HCT116 (cell line): ENCODE results near the gene EPHA2. TPM values are rescaled to one million over a fixed set of nuclear protein-coding genes. Genes with fewer than 3 reads are reported as not detected.

ENCODE experiments used
- ATAC-seq: fragments of 200-7000 bp; cut with Tn5 transposase; 2 replicates; pipeline ENCODE4 v1.9.1; 2020; ENCODE audit warnings: mild to moderate bottlenecking, moderate library complexity
- BruUV-seq: library from RNA; stranded (reverse); fragments of 400-500 nt; replicated peaks from 2 replicates; lab custom pipeline; 2021; lab: Mats Ljungman, UMichigan
- CTCF ChIA-PET: fragments of 300-600 bp; sonication (Branson Sonifier 250); formaldehyde crosslinking; loops from one replicate; lab custom pipeline; 2021; ENCODE audit warnings: antibody characterized with exemption; lab: Charles Lee
- POLR2A ChIA-PET: fragments of 300-600, 350-600 bp; sonication (Branson Sonifier 250); formaldehyde crosslinking; loops from one replicate; lab custom pipeline; 2021; ENCODE audit warnings: antibody characterized with exemption; lab: Charles Lee
- RAD21 ChIA-PET, 2 experiments: fragments of 300-600 bp; sonication (Branson Sonifier 250); formaldehyde crosslinking; loops; one replicate each; lab custom pipeline; 2023; ENCODE audit warnings: low total read pairs in 2 of 2; ENCODE audit not compliant: uncharacterized antibody in 2 of 2, unreplicated experiment in 2 of 2, low non-redundant PET in 1 of 2; lab: Charles Lee
- DNase-seq: peaks from one replicate; pipeline ENCODE4 v3.0.0-alpha.2; 2010; ENCODE audit warnings: low read depth, low spot score
- H2AFZ ChIP-seq: fragments of 200-600 bp; shearing (Covaris generic), sonication (generic); 2 replicates; pipeline ENCODE4 v1.6.1; 2017; ENCODE audit warnings: low read depth, mixed run types, mixed read lengths, antibody characterized with exemption, low read length; ENCODE audit not compliant: poor library complexity, severe bottlenecking
- H3K27ac ChIP-seq: 2 replicates; pipeline ENCODE4 v1.5.1; 2012; ENCODE audit warnings: low read depth, low read length
- H3K27me3 ChIP-seq: fragments of 200-600 bp; sonication (generic); 2 replicates; pipeline ENCODE4 v1.6.1; 2016; ENCODE audit warnings: mixed run types, low read length, mixed read lengths; ENCODE audit not compliant: insufficient read depth
- H3K36me3 ChIP-seq, 2 experiments: fragments of 200-500 bp in 1 of 2; fragments of 200-600 bp in 1 of 2; sonication (Bioruptor generic) in 1 of 2; sonication (generic) in 1 of 2; 2 replicates each; pipeline versions ENCODE4 v1.5.1 to v1.6.1; 2014 to 2016; ENCODE audit warnings: low read length in 2 of 2, inconsistent platforms in 1 of 2, mixed read lengths in 1 of 2, mixed run types in 1 of 2; ENCODE audit not compliant: insufficient read depth in 2 of 2, control insufficient read depth in 1 of 2
- H3K4me1 ChIP-seq, 2 experiments: fragments of 200-600 bp in 1 of 2; sonication (generic) in 1 of 2; 2 replicates each; pipeline versions ENCODE4 v1.5.1 to v1.6.1; 2012 to 2017; ENCODE audit warnings: low read length in 2 of 2, inconsistent platforms in 1 of 2, mild to moderate bottlenecking in 1 of 2, mixed read lengths in 1 of 2, mixed run types in 1 of 2, moderate library complexity in 1 of 2; ENCODE audit not compliant: insufficient read depth in 2 of 2, control insufficient read depth in 1 of 2
- H3K4me2 ChIP-seq: fragments of 200-600 bp; sonication (generic); 2 replicates; pipeline ENCODE4 v1.6.1; 2017; ENCODE audit warnings: mixed run types, low read length, mixed read lengths
- H3K4me3 ChIP-seq, 2 experiments: fragments of 200-600 bp in 1 of 2; sonication (generic) in 1 of 2; replicated peaks in 1 of 2; 2 replicates each; pipeline ENCODE4 v1.5.1; 2011 to 2016; ENCODE audit warnings: low read length in 2 of 2, control low read depth in 1 of 2, low read depth in 1 of 2, mild to moderate bottlenecking in 1 of 2, mixed read lengths in 1 of 2, mixed run types in 1 of 2
- H3K79me2 ChIP-seq: fragments of 200-600 bp; sonication (generic); 2 replicates; pipeline ENCODE4 v1.6.1; 2017; ENCODE audit warnings: mild to moderate bottlenecking, mixed run types, low read length, moderate library complexity, mixed read lengths; ENCODE audit not compliant: insufficient read depth
- H3K9ac ChIP-seq: fragments of 200-600 bp; sonication (generic); 2 replicates; pipeline ENCODE4 v1.6.1; 2016; ENCODE audit warnings: low read length, mixed read lengths
- H3K9me2 ChIP-seq: fragments of 200-600 bp; sonication (generic), shearing (Covaris generic); 2 replicates; pipeline ENCODE4 v1.6.1; 2017; ENCODE audit warnings: mixed run types, mild to moderate bottlenecking, moderate library complexity; ENCODE audit not compliant: insufficient read depth
- H3K9me3 ChIP-seq, 2 experiments: fragments of 200-500 bp in 1 of 2; fragments of 200-600 bp in 1 of 2; sonication (Bioruptor generic) in 1 of 2; sonication (generic) in 1 of 2; 2 replicates each; pipeline ENCODE4 v1.6.1; 2014 to 2017; ENCODE audit warnings: low read length in 2 of 2, mixed read lengths in 2 of 2, inconsistent platforms in 1 of 2, low read depth in 1 of 2, mild to moderate bottlenecking in 1 of 2, mixed run types in 1 of 2, moderate library complexity in 1 of 2; ENCODE audit not compliant: control insufficient read depth in 1 of 2, insufficient read depth in 1 of 2
- H4K20me1 ChIP-seq: fragments of 200-600 bp; sonication (generic), shearing (Covaris generic); 2 replicates; pipeline ENCODE4 v1.6.1; 2017; ENCODE audit warnings: mixed run types, mild to moderate bottlenecking, moderate library complexity; ENCODE audit not compliant: insufficient read depth
- ATF3 ChIP-seq: IDR thresholded peaks from 2 replicates; pipeline ENCODE4 v1.6.1; 2012
- CBX3 ChIP-seq: IDR thresholded peaks from 2 replicates; pipeline ENCODE4 v1.6.1; 2012; ENCODE audit warnings: low read depth
- CEBPB ChIP-seq: IDR thresholded peaks from 2 replicates; pipeline ENCODE4 v1.6.1; 2012; ENCODE audit warnings: low read depth
- EZH2phosphoT487 ChIP-seq: fragments of 200-600 bp; IDR thresholded peaks from 2 replicates; pipeline ENCODE4 v1.6.1; 2018; ENCODE audit warnings: antibody characterized with exemption, borderline replicate concordance
- FOSL1 ChIP-seq: IDR thresholded peaks from 2 replicates; pipeline ENCODE4 v1.6.1; 2012; ENCODE audit warnings: low read depth
- POLR2AphosphoS5 ChIP-seq: IDR thresholded peaks from 2 replicates; pipeline ENCODE4 v1.6.1; 2011; ENCODE audit warnings: mild to moderate bottlenecking, low read depth, low read length, moderate library complexity
- SIN3A ChIP-seq: IDR thresholded peaks from 2 replicates; pipeline ENCODE4 v1.6.1; 2012; ENCODE audit warnings: low read depth
- TCF7L2 ChIP-seq: IDR thresholded peaks from 2 replicates; pipeline ENCODE4 v1.7.0; 2011; ENCODE audit warnings: borderline replicate concordance, inconsistent platforms; ENCODE audit not compliant: insufficient read depth, insufficient read length; ENCODE audit errors: extremely low read depth
- YY1 ChIP-seq: IDR thresholded peaks from 2 replicates; pipeline ENCODE4 v1.6.1; 2011; ENCODE audit warnings: low read length, low read depth, moderate library complexity, mild to moderate bottlenecking; ENCODE audit not compliant: insufficient replicate concordance; ENCODE audit errors: extremely low read depth
- ZNF274 ChIP-seq: fragments of 200-500 bp; sonication (Bioruptor generic); IDR thresholded peaks from 2 replicates; pipeline ENCODE4 v1.6.1; 2014; ENCODE audit warnings: mild to moderate bottlenecking, low read depth, low read length, inconsistent platforms
- intact Hi-C: fragments of 100-400 bp; cut with micrococcal nuclease; formaldehyde crosslinking; loops from 2 replicates; pipeline ENCODE4 v1.10.0; 2022
- total RNA-seq: library from RNA; stranded (reverse); gene quantifications from one replicate; pipeline ENCODE4 v1.2.1, GENCODE V29; 2021; ENCODE audit not compliant: unreplicated experiment
- TF ChIP-seq, protein P1 (sequence below): IDR thresholded peaks from 2 replicates; pipeline ENCODE4 v1.6.1; 2012
- TF ChIP-seq, protein P2 (sequence below), 3 experiments: fragments of 200-600 bp in 1 of 3; sonication (generic) in 1 of 3; IDR thresholded peaks in 2 of 3; conservative IDR thresholded peaks in 1 of 3; 2 replicates each; pipeline ENCODE4 v1.5.1; 2012 to 2017; ENCODE audit warnings: low read depth in 2 of 3, low read length in 2 of 3, antibody characterized with exemption in 1 of 3, borderline replicate concordance in 1 of 3, control low read depth in 1 of 3, mild to moderate bottlenecking in 1 of 3, mixed read lengths in 1 of 3, mixed run types in 1 of 3, moderate library complexity in 1 of 3; ENCODE audit not compliant: insufficient read depth in 1 of 3

The EPHA2 gene
- total RNA-seq, 1 experiment from 2014 or later, result 164 TPM

DNA sequence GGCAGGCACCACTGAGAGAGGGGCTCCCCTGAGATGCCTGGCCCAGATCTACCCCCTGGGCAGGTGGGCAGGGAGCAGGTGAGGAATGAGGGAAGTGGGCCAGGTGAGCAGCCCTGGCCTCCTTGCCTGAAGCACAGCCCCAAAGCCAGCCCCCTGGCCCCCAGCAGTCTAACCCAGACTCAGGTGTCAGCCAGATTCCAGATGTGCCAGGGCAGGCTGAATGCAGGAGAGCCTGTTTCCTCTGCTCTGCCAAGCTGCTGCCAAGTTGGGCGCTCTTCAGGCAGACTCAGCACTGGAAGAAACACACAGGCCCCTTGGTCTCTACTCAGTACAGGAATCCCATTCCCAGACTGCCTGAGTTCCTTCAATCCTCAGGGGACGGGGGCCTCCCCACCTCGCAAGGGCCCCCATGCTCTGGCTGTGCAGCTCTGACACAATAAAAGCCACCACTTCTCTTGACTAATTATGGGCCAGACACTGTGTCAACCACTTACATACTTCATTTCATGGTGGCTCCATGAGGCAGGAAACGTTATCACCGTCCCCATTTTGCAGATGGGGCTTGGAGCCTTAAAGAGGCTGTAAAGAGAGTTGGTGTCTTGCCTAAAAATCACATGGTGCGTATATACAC lies 36.2 kb upstream of the EPHA2 start:
- TF ChIP-seq, protein P1, sequence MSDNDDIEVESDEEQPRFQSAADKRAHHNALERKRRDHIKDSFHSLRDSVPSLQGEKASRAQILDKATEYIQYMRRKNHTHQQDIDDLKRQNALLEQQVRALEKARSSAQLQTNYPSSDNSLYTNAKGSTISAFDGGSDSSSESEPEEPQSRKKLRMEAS, result no peak
- TF ChIP-seq, protein P2, sequence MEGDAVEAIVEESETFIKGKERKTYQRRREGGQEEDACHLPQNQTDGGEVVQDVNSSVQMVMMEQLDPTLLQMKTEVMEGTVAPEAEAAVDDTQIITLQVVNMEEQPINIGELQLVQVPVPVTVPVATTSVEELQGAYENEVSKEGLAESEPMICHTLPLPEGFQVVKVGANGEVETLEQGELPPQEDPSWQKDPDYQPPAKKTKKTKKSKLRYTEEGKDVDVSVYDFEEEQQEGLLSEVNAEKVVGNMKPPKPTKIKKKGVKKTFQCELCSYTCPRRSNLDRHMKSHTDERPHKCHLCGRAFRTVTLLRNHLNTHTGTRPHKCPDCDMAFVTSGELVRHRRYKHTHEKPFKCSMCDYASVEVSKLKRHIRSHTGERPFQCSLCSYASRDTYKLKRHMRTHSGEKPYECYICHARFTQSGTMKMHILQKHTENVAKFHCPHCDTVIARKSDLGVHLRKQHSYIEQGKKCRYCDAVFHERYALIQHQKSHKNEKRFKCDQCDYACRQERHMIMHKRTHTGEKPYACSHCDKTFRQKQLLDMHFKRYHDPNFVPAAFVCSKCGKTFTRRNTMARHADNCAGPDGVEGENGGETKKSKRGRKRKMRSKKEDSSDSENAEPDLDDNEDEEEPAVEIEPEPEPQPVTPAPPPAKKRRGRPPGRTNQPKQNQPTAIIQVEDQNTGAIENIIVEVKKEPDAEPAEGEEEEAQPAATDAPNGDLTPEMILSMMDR (IDR thresholded peaks at IDR 0.05 in 2 of 3, conservative IDR thresholded peaks at IDR 0.05 in 1 of 3; ENCODE audit: borderline replicate concordance in 1 of 3, insufficient read depth in 1 of 3, low read depth in 2 of 3, low read length in 2 of 3), result no peak
- TF ChIP-seq CBX3 (no peak), FOSL1 (no peak), SIN3A (no peak), ATF3 (no peak), YY1 (no peak), TCF7L2 (no peak), POLR2AphosphoS5 (no peak), ZNF274 (no peak), EZH2phosphoT487 (no peak), CEBPB (no peak)
- TF ChIP-seq, all 23 proteins: peak for 0
- DNase-seq (no peak), ATAC-seq (no peak)
- no peak overlapping the region for H3K9ac ChIP-seq
- no TSS peak for BruUV-seq
- peaks cover 21 to 32% of the 10 kb centered on the region in 2 experiments for H3K4me1 ChIP-seq
- POLR2A ChIA-PET, result no interaction called here
- CTCF ChIA-PET, result no interaction called here
- H4K20me1 ChIP-seq, result no peaks in the 10 kb centered on the region
- no peaks in the 10 kb centered on the region for H3K9me3 ChIP-seq
- RAD21 ChIA-PET, result no interaction called here
- H3K4me3 ChIP-seq, result no peak overlapping the region
- H3K27me3 ChIP-seq, result no peaks in the 10 kb centered on the region
- intact Hi-C loops, result no loop called here
- no peaks in the 10 kb centered on the region for H3K9me2 ChIP-seq
- no peak overlapping the region for H3K27ac ChIP-seq
- no peaks in the 10 kb centered on the region for H3K36me3 ChIP-seq
- H3K4me2 ChIP-seq, result no peak overlapping the region
- no peaks in the 10 kb centered on the region for H3K79me2 ChIP-seq
- no peak overlapping the region for H2AFZ ChIP-seq
